Measurements from ENCODE around the gene RPL23.

DNA sequence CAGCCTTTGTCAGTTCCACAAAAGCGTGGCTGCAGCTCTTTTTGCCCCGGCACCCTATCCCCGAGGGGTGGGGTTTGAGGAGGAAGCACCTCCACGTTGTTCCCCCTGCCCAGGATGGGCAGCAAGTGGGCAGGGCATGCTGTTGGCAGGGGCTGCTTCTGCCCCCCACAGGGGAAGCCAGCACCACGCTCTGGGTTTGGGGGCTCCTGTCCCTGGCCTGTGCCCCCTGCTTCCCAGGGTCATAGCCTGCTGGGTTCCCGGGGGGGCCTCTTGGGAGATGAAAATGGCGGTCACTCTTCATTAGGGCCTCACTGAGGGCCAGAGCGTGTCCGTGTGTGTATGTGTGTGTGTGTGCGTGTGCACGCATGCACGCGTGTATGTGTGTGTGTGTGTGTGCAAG, 39.1 kb upstream of the RPL23 start:
- TF ChIP-seq, protein P1, sequence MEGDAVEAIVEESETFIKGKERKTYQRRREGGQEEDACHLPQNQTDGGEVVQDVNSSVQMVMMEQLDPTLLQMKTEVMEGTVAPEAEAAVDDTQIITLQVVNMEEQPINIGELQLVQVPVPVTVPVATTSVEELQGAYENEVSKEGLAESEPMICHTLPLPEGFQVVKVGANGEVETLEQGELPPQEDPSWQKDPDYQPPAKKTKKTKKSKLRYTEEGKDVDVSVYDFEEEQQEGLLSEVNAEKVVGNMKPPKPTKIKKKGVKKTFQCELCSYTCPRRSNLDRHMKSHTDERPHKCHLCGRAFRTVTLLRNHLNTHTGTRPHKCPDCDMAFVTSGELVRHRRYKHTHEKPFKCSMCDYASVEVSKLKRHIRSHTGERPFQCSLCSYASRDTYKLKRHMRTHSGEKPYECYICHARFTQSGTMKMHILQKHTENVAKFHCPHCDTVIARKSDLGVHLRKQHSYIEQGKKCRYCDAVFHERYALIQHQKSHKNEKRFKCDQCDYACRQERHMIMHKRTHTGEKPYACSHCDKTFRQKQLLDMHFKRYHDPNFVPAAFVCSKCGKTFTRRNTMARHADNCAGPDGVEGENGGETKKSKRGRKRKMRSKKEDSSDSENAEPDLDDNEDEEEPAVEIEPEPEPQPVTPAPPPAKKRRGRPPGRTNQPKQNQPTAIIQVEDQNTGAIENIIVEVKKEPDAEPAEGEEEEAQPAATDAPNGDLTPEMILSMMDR (IDR thresholded peaks at IDR 0.05): no peak
- TF ChIP-seq TAF1 (IDR thresholded peaks at IDR 0.05; ENCODE audit: borderline replicate concordance, low read depth, low read length): no peak
- TF ChIP-seq POLR2AphosphoS5 (IDR thresholded peaks at IDR 0.05; ENCODE audit: low read depth, low read length): no peak
- no peak for TF ChIP-seq MXI1 (IDR thresholded peaks at IDR 0.05; ENCODE audit: low read depth, low read length)
- TF ChIP-seq, protein P2, sequence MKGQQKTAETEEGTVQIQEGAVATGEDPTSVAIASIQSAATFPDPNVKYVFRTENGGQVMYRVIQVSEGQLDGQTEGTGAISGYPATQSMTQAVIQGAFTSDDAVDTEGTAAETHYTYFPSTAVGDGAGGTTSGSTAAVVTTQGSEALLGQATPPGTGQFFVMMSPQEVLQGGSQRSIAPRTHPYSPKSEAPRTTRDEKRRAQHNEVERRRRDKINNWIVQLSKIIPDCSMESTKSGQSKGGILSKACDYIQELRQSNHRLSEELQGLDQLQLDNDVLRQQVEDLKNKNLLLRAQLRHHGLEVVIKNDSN (IDR thresholded peaks at IDR 0.05; ENCODE audit: borderline replicate concordance, low read depth): no peak
